NB4 (cell line): ENCODE results near the gene APOBEC3A.
A peak's percentile ranks its signal among the peaks of the same experiment; 100 is the strongest.
"Not testable (repeated sequence)": the region's sequence is repeated elsewhere in the genome, so short reads cannot be mapped to it uniquely, and the experiment has no call there.

Experiments
- DNase-seq: peaks from one replicate; pipeline ENCODE4 v3.0.0; 2010; ENCODE audit warnings: low read depth
- H3K4me3 ChIP-seq: one replicate; pipeline ENCODE4 v1.5.1; 2011; ENCODE audit warnings: mild to moderate bottlenecking, low read depth, low read length, moderate library complexity
- MYC ChIP-seq: IDR thresholded peaks from 2 replicates; pipeline ENCODE4 v1.6.1; 2011; ENCODE audit warnings: low read depth, low read length
- POLR2A ChIP-seq: IDR thresholded peaks from 2 replicates; pipeline ENCODE4 v1.6.1; 2011; ENCODE audit warnings: mild to moderate bottlenecking; ENCODE audit not compliant: insufficient read length; ENCODE audit errors: extremely low read depth
- TF ChIP-seq, protein P1 (sequence below): IDR thresholded peaks from one replicate; pipeline ENCODE4 v1.5.1; 2012; ENCODE audit warnings: low read depth, low read length
- TF ChIP-seq, protein P2 (sequence below): IDR thresholded peaks from 2 replicates; pipeline ENCODE4 v1.6.1; 2011; ENCODE audit warnings: low read depth, low read length

APOBEC3A gene

DNA sequence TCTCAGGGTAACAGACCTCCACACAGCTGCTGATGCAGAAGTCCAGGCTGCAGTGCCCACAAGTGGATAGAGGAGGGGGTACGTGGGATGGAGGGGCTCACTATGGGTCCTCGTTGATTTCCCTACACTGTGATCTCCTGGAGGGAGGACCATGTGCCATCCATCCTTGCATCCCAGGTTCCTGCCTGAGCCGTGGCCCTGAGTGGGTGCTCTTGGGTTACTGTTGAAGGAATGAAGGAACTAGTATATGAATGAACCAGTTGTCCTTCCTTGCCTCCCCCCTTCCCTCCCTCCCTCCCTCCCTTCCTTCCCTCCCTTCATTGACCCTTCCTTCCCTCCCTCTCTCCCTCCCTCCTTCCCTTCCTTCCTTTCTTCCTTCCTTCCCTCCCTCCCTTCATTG lies 40.1 kb downstream of the APOBEC3A start:
- no peak for DNase-seq
- TF ChIP-seq, protein P1, sequence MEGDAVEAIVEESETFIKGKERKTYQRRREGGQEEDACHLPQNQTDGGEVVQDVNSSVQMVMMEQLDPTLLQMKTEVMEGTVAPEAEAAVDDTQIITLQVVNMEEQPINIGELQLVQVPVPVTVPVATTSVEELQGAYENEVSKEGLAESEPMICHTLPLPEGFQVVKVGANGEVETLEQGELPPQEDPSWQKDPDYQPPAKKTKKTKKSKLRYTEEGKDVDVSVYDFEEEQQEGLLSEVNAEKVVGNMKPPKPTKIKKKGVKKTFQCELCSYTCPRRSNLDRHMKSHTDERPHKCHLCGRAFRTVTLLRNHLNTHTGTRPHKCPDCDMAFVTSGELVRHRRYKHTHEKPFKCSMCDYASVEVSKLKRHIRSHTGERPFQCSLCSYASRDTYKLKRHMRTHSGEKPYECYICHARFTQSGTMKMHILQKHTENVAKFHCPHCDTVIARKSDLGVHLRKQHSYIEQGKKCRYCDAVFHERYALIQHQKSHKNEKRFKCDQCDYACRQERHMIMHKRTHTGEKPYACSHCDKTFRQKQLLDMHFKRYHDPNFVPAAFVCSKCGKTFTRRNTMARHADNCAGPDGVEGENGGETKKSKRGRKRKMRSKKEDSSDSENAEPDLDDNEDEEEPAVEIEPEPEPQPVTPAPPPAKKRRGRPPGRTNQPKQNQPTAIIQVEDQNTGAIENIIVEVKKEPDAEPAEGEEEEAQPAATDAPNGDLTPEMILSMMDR = no peak
- TF ChIP-seq, protein P2, sequence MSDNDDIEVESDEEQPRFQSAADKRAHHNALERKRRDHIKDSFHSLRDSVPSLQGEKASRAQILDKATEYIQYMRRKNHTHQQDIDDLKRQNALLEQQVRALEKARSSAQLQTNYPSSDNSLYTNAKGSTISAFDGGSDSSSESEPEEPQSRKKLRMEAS = no peak
- TF ChIP-seq POLR2A = no peak
- TF ChIP-seq MYC = no peak
- no peak overlapping the region for H3K4me3 ChIP-seq

DNA sequence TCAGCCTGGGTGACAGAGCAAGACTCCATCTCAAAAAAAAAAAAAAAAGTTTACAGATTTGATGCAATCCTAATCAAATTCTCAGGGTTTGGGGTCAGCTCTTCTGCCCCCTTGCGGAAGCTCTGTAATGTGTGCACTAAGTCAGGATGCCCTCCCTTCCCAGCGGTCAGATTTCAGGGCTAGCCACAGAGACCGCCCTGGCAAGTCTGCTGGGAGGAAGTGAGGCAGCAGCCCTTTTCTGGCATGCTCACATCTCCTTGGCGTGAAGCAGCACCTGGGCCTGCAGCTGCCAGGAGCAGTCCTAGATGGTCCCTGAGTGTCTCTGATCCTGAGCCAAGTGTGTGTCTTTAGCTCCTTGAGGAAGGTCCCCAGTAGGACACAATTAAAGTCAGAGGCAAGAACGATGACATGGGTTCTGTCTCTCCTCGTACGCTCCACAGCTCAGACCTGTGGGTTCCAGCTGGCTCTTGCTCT lies 45.8 kb downstream of the APOBEC3A start:
- DNase-seq = peak; percentile 91
- no peak for TF ChIP-seq MYC
- TF ChIP-seq, protein P1 = peak; percentile 72
- TF ChIP-seq POLR2A = no peak
- TF ChIP-seq, protein P2 = no peak
- H3K4me3 ChIP-seq = no peak overlapping the region

DNA sequence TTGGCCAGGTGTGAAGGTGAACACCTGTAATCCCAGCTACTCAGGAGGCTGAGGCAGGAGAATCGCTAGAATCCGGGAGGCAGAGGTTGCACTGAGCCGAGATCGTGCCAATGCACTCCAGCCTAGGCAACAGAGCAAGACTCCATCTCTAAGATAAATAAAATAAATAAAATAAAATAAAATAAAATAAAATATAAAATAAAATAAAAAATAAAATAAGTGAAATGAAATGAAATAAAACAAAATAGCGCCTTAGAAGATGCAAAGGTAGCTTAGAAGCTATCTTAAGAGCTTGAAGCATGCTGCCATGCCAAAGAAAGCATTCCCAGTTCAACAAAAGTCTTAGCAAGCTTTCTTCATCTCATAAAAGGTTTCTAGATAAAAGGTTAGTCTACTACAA lies 49.8 kb downstream of the APOBEC3A start:
- DNase-seq = no peak
- H3K4me3 ChIP-seq = no peak overlapping the region
- TF ChIP-seq, protein P2 = no peak
- TF ChIP-seq MYC (no peak), POLR2A (no peak)
- TF ChIP-seq, protein P1 = no peak

DNA sequence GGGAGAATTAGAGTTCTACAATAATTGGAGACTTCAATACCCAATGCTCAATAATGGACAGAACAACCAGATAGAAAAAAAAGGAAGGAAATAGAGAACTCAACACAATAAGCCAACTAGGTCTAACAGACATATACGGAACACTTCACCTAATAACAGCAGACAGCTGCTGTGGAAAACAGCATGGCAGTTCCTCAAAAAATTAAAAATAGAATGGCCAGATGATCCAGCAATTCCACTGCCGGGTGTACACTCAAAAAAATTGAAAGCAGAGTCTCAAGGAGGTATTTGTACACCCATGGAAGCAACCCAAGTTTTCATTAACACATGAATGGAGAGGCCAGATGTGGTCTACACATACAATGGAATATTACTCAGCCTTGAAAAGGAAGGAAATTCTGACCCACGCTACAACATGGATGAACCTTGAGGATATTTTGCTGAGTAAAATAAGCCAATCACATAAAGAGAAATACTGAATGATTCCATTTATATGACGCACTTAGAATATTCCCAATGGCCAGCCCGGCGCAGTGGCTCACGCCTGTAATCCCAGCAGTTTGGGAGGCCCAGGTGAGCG lies 51.0 kb downstream of the APOBEC3A start:
- not testable (repeated sequence) for DNase-seq, H3K4me3 ChIP-seq

DNA sequence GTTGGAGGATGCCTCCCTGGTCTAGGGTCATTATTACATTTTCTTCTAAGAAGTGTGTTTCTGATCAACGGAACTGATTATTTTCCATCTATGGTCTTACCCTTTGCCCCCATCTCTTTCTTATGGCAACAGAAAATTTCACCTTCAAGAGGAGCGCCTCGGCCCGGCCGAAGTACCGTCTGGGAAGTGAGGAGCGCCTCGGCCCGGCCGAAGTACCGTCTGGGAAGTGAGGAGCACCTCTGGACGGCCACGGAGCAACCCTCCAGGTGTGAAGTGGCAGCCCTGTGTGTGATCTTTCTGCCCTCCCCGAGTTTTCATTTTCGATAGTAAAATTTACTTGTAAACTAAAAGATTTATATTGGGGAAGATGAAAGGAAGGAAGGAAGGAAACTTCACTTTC lies 53.5 kb downstream of the APOBEC3A start:
- no peak for TF ChIP-seq MYC
- TF ChIP-seq, protein P1 = no peak
- no peak for TF ChIP-seq POLR2A
- DNase-seq = no peak
- no peak overlapping the region for H3K4me3 ChIP-seq
